WI38 (cell line): ENCODE results near the gene GNL2.

Experiments
- H3K4me3 ChIP-seq: 2 replicates; pipeline ENCODE4 v1.5.1; 2011; ENCODE audit warnings: low read depth, mild to moderate bottlenecking, control low read depth, low read length
- CTCF ChIP-seq: IDR thresholded peaks from 2 replicates; pipeline ENCODE4 v1.5.1; 2012; ENCODE audit warnings: low read depth, mild to moderate bottlenecking, control low read depth, low read length

GNL2 gene

GRCh38 chr1:37621326-37621870 is 25.7 kb upstream of the GNL2 start:
- H3K4me3 ChIP-seq, result no peak overlapping the region
- no peak for TF ChIP-seq CTCF

GRCh38 chr1:37620707-37621106 is 25.0 kb upstream of the GNL2 start:
- TF ChIP-seq CTCF, result no peak
- no peak overlapping the region for H3K4me3 ChIP-seq

- no peak overlapping the region for H3K4me3 ChIP-seq
- TF ChIP-seq CTCF, result no peak
Observed at GRCh38 chr1:37616330-37616729, 20.6 kb upstream of the GNL2 start.

- no peak overlapping the region for H3K4me3 ChIP-seq
Observed at GRCh38 chr1:37614105-37614504, 18.4 kb upstream of the GNL2 start.

GRCh38 chr1:37612186-37612585 is 16.4 kb upstream of the GNL2 start:
- no peak for TF ChIP-seq CTCF
- no peak overlapping the region for H3K4me3 ChIP-seq

More at GRCh38 chr1:37614105-37614504, 18.4 kb upstream of the GNL2 start:
- no peak for TF ChIP-seq CTCF

GRCh38 chr1:37609994-37610393 is 14.3 kb upstream of the GNL2 start:
- TF ChIP-seq CTCF, result no peak
- no peak overlapping the region for H3K4me3 ChIP-seq

- TF ChIP-seq CTCF, result no peak
- H3K4me3 ChIP-seq, result no peak overlapping the region
Observed at GRCh38 chr1:37609002-37609401, 13.3 kb upstream of the GNL2 start.
